HG02763 (cell line): ENCODE data around the gene MIOS.

ENCODE experiments used
- ATAC-seq: cut with Tn5 transposase; IDR thresholded peaks from one replicate; pipeline ENCODE4 v1.9.1; 2021; ENCODE audit warnings: mild to moderate bottlenecking, moderate library complexity; ENCODE audit not compliant: unreplicated experiment

Gene MIOS

GRCh38 chr7:7581531-7582179 is 15.0 kb downstream of the MIOS start:
- ATAC-seq, result no peak

- no peak for ATAC-seq
Measured at GRCh38 chr7:7582596-7582995, 15.9 kb downstream of the MIOS start.

- no peak for ATAC-seq
Measured at GRCh38 chr7:7583731-7584130, 17.0 kb downstream of the MIOS start.

GRCh38 chr7:7584653-7585052 is 18.0 kb downstream of the MIOS start:
- no peak for ATAC-seq

GRCh38 chr7:7585241-7585928 is 18.7 kb downstream of the MIOS start:
- no peak for ATAC-seq

GRCh38 chr7:7595451-7595850 is 28.8 kb downstream of the MIOS start:
- ATAC-seq, result no peak

GRCh38 chr7:7596176-7596575 is 29.5 kb downstream of the MIOS start:
- no peak for ATAC-seq

- no peak for ATAC-seq
Measured at GRCh38 chr7:7607010-7607409, 40.3 kb downstream of the MIOS start.

GRCh38 chr7:7609330-7609729 is 42.6 kb downstream of the MIOS start:
- ATAC-seq, result no peak

- ATAC-seq, result no peak
Measured at GRCh38 chr7:7612519-7612918, 45.8 kb downstream of the MIOS start.

GRCh38 chr7:7613210-7613609 is 46.5 kb downstream of the MIOS start:
- no peak for ATAC-seq

GRCh38 chr7:7614018-7614741 is 47.5 kb downstream of the MIOS start:
- ATAC-seq, result no peak

- no peak for ATAC-seq
Measured at GRCh38 chr7:7617550-7617949, 50.9 kb downstream of the MIOS start.

GRCh38 chr7:7618410-7618809 is 51.7 kb downstream of the MIOS start:
- no peak for ATAC-seq

- no peak for ATAC-seq
Measured at GRCh38 chr7:7620236-7620635, 53.6 kb downstream of the MIOS start.

GRCh38 chr7:7620644-7621210 is 54.0 kb downstream of the MIOS start:
- no peak for ATAC-seq

GRCh38 chr7:7628476-7628875 is 61.8 kb downstream of the MIOS start:
- ATAC-seq, result no peak

GRCh38 chr7:7630626-7631329 is 64.1 kb downstream of the MIOS start:
- ATAC-seq, result no peak

GRCh38 chr7:7639421-7639820 is 72.7 kb downstream of the MIOS start:
- ATAC-seq, result no peak

- ATAC-seq, result no peak
Measured at GRCh38 chr7:7639847-7640220, 73.2 kb downstream of the MIOS start.
